ENCODE data around the gene PNMA8C.
"Not testable (repeated sequence)": the region's sequence is repeated elsewhere in the genome, so short reads cannot be mapped to it uniquely, and the experiment has no call there.

The PNMA8C gene

DNA sequence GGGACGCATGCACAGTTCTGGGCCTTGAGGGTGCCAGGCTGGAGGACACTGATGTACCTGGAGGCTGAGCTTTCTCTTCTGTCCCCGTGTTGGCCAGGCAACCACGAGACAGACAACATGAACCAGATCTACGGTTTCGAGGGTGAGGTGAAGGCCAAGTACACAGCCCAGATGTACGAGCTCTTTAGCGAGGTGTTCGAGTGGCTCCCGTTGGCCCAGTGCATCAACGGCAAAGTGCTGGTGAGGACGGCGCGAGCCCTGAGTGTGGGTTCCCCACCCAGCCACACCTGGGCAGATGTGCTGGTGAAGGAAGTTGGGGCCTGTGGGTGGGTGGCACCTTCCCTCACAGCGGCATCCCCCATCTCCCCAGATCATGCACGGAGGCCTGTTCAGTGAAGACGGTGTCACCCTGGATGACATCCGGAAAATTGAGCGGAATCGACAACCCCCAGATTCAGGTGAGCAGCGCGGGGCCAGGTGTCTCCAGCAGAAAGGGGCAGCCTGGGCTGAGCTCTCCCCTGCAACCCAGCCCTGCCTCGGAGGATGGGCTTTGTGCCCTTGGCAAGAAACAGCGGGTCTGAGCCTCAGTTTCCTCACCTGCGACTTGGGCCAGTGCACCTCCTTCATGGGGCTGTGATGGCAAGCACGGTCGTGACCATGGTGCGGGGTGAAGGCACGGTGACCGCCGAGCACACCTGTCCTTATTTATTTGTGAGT, 41.6 kb downstream of the PNMA8C start:
- DNase-seq = no peak

DNA sequence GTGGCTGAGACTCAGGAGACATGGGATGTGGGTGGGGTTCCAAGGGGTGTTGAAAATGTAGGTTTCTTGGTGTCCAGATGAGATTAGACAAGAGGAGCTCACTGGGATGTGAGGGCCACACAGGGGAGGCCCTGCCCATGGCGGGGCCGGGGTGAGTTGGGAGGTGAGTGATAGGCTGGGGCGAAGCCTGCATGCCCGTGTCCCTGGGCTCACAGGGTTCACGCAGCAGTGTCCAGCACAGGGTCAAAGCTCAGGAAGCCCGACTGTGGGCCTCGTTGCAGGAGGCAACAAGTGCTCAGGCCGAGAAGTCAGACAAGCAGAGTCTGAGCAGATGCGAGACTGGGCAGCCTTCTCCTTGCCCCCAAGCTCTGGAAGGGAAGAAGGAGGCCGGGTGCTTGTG, 42.6 kb downstream of the PNMA8C start:
- DNase-seq = no peak

DNA sequence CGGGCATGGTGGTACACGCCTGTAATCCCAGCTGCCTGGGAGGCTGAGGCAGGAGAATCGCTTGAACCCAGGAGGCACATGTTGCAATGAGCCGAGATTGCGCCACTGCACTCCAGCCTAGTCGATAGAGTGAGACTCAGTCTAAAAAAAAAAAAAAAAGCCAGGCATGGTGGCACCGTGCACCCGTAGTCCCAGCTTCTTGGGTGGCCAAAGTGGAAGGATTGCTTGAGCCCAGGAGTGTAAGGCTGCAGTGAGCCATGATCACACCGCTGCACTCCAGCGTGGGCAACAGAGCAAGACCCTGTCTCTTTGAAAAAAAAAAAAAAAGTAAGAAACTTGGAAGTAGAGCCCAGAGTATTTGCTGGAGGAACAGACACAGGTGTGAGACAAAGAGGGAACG, 43.1 kb downstream of the PNMA8C start:
- DNase-seq = no peak

GRCh38 chr19:46384396-46384795, 44.3 kb downstream of the PNMA8C start:
- no peak for DNase-seq

DNA sequence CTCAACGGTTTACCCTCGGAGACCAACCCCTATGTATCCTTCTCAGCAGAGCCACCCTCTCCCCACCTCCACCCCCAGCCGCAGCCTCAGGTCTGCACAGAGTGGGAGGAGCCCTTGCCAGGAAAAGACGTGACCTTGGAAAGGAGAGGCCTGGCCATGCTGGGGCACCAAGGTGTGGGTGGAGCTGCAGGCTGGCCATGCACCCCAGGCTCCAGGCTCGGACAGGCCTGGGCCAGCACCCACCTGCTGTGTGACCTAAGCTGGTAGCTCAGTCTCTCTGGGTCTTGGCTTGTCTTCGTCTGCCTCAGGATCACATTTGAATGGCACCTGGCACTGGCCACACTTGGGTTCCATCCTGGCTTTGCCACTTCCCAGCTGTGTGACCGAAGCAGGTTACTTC, 44.9 kb downstream of the PNMA8C start:
- DNase-seq = no peak

- no peak for DNase-seq
These were observed 45.4 kb downstream of the PNMA8C start for GRCh38 chr19:46383171-46383815.

DNA sequence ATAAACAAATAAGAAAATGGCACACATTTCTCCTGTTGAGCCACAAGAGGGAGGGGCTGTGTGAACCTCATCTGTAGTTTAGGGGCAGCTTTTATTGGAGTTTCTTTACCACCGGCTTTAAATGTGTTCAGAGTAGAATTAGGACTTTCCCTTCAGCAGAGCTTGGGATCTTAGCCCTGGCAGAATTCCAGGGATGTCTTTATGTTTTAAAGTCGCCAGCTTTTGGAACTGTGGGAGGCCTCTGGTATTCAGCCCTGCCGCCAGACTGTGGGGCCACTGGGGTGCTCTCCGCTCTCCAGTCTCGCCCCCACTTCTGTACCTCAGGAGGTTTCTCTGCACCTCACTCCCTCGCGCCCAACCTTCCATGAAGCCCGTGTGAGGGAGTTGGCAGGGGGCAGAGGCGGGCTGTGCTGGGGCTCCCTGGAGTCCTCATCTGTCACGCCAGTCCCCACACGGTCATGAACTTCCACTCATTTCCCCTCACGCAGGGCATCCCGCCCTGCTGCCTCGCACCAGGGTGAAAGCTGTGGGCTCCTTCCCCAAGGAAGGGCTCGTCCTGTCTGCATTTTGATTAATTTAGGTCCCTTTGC, 46.9 kb downstream of the PNMA8C start:
- DNase-seq = no peak

- no peak for DNase-seq
These were observed 47.4 kb downstream of the PNMA8C start for GRCh38 chr19:46381346-46381745.

DNA sequence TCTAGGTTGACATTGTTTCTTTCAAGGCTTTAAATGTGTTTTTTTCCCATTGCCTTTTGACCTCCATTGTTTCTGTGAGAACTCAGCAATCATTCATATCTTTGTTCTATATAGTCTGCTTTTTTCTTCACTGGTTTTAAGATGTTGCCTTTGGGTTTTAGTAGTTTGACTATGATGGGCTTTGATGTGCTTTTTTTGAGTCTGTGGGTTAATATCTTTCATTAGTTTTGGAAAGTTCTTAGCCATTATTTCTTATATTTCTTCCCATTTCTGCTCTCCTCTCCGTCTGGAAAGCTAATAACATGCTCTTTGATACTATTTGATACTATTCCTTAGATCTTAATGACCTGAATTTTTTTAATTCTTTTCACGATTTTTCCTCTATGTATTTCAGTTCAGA, 48.0 kb downstream of the PNMA8C start:
- no peak for DNase-seq

DNA sequence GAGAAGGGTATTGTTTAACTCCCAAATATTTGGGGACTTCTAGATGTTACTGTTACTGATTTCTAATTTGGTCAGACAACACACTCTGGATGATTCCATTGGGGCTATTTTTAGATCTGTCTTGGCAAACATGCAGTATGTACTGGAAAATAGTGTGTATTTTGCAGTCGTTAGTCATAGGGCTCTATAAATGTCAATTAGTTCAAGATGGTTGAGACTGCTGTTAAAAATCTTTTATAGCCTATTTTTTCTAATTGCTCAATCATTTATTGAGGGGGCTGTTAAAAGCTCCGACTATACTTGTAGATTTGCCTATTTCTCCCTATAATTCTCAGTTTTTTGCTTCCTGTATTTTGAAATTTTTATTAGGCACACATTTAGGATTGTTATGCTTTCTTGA, 50.5 kb downstream of the PNMA8C start:
- DNase-seq = no peak

DNA sequence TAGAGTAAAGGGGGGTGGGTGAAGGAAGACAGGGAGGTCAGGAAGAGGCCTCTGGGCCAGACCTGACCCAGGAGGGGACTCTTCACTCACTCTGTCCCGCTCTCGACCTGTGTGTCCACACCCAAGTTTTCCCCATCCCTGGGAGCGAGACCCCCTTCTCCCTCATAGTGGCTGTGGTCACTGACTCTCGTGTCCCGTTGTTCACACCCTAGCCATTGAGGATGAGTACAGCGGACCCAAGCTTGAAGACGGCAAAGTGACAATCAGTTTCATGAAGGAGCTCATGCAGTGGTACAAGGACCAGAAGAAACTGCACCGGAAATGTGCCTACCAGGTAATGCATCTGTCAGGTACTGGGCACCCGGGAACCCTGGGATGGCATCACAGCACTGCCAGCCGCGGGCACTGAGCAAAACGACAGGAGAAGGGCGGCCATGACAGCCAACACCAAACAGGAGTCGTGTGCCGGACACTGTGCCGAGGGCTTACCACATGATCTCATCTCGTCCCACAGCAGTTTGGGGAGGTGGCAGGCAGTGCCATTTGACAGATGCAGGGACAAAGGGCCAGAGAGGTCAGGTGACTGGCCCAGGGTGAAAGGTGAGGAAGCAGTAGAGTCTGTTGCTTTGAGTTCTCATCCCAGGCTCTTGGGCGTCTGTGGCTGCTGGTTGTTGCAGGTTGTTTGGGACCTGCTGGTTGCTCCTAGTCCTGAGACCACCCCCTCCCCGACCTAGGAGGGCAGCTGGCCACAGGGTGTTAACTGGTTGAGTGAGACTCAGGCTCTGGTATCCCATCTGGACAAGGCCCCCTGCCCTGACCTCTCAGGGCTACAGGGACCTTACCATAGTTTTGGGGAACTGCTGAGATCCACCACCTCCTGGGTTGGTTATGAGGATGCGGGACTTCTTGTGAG, 52.2 kb downstream of the PNMA8C start:
- DNase-seq = no peak

DNA sequence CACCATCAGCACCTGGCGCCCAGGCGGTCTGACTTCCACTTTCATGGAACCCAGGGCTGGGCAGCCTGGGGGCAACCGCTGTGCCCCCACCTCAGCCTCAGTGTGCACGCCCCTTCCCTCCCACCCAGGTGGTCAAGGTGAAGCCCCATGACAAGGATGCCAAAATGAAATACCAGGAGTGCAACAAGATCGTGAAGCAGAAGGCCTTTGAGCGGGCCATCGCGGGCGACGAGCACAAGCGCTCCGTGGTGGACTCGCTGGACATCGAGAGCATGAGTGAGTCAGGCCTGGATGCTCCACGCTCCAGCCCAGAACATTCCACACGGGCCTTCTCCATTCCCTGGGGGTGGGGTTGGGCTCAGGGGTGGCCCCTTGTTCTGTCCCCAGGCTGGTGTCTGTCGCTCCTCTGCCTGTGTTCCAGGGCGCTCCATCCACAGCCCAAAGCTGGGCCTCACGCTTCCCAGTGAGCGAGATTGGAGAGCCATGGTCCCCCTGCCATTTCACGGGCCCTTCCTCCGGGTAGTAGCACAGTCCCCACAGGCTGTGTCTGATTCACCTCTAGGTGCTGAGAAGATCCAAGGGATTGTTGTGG, 53.2 kb downstream of the PNMA8C start:
- DNase-seq = not testable (repeated sequence)

Measured in stimulated activated CD4-positive, alpha-beta T cell treated with anti-CD3 and anti-CD28 coated beads, Interleukin-4, amount 100 ng/mL, for 24 hours (primary cell).